GM21367 (cell line): Measurements from ENCODE around the gene TBXA2R.
"Not testable (repeated sequence)": the region's sequence is repeated elsewhere in the genome, so short reads cannot be mapped to it uniquely, and the experiment has no call there.

Experiments used
- ATAC-seq: cut with Tn5 transposase; IDR thresholded peaks from one replicate; pipeline ENCODE4 v1.9.1; 2021; ENCODE audit not compliant: unreplicated experiment

The TBXA2R gene

DNA sequence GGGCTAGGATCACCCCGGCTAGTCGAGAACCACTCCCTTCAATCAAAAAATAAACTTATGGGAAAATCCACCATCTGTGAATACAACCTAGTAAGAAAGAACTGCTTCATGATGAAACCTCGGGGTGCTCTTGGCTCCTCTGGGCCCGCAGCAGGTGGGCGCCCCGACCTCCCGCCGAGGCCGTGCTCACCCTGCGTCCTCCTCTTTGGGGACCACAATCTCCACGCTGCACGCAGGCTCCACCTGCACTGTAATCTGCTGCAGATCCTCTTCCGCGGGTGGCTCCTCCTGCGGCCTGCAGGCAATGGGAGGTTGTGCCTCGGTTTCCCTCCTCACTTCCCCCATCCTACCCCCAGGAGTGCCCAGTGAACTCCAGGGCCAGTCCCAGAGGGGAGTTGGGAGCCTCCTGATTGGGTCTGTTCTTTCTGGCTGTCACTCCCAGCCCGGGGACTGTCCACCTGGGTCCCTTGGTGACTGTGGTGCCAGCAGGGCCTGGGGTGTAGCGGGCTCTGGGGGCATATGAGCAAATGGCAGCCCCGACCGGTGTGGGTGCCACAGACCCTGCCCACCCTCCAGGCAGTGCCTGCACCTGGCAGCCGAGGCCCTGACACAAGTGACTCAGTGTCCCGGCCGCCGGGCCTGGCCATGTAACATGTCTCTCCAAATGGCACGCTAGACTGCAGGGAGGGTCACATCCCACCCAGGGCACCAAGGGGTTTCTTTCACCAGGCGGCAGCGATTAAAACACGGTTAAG is 35.0 kb upstream of the TBXA2R start:
- no peak for ATAC-seq

DNA sequence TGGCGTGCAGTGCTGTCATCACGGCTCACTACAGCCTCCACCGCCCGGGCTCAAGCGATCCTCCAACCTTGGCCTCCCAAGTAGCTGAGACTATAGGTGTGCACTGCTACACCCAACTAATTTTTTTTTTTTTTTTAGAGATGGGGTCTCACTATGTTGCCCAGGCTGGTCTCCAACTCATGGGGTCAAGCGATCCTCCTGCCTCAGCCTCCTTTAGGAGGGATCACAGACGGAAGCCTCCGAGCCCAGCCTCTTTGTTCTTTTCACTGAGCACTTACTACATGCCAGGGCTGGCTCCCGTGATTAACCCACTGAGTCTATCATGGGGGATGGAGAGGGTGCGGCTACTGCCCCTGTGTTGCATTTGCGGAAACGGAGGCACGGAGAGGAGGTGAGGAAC is 32.8 kb upstream of the TBXA2R start:
- no peak for ATAC-seq

DNA sequence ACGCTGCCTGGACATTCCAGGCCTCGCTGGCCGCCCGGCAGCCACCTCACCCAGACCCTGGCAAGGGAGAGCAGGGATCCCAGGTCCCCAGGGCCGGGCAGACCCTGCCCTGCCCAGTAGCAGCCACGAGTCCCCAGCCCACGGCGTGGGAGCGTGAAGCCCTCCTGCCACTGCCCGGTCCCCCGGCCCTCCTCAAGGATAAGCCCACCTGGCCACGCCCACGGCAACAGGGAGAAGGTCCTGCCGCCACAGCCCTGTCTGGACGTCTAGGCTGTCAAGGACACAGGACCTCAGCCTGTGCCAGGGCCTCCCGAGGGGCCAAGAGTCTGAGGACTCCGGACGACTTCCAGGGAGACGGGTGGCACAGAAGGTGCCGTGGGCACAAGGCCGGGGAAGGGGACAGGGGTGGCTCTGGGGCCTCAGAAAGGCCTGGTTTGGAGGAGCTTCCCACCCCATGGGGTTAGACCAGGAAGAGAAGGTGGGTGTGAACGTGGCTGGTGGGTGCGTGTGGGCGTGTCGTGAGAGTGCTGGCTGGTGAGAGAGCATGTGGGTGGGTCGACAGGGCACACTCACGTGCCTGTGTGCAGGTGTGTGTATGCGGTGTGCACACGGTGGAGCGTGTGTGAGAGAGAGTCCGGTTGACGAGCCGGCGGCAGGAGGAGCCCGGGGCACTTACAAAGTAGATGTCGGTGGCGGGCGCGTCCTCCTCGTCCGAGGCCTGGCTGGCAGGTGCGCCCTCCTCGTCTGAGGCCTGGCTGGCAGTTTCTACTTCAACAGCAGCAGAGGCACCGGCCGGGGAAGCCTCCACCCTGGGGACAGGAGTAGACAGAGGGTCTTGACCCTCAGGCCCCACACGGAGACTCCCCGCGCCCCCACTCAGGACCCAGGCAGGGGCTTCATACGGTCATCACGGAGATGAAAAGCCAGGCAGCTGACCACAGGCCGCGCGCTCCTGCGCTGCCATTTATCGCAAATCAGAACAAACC is 31.8 kb upstream of the TBXA2R start:
- ATAC-seq, result no peak

DNA sequence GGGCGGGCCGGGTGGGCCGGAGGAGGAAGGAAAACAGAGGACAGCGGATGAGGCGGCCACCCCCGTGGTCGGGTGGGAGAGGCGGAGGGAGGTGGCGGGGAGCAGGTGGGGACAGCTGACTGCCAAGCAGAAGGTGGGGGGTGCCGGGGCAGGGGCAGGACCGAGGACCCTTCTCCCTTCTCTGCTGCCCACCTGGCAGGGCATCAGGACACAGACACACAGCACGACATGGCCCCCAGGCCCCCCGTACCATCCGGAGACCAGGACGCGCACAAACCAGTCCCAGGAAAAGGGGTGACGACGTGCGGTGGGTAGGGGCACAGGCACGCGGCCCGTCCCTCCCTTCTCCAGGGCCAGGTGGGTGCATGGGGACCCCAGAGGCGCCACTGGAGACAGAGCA is 30.9 kb upstream of the TBXA2R start:
- no peak for ATAC-seq

DNA sequence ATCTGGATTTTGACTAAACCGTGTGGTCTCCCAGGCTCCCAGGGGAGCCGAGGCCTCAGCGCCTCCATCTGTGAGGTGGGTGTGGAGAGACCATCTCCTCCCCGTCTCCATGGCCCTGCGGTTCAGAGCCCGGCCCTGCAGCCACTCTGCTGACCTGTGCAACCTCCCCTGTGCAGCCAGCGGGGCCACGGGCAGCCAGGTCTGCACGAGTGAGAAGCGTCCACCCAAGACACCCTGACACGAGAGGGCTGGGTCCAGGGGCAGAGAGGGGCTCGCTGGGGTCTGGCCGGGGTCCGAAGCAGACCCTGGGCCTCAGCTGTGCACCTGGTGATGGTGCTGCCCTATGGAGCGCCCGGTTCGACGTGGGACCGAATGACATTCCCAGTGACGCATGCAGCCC is 30.3 kb upstream of the TBXA2R start:
- no peak for ATAC-seq

DNA sequence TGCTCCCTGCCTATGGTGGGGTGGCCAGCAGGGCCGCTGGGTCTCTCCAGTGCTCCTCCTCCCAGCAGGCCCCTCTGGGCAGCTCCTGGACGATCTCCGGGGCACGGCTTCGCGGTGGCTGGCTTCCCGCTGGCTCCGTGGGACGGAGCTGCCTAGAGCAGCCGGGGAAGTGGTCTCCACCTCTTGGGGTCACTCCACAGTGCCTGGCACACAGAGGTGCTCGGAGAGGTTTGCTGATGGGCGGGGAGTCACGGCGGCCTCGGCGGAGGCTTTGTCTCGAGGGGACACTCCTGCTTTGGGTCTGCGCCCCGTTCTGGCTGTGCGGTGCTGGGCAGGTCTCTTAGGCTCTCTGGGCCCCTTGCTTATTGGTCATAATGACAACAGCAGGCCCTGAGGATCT is 29.8 kb upstream of the TBXA2R start:
- ATAC-seq, result no peak

DNA sequence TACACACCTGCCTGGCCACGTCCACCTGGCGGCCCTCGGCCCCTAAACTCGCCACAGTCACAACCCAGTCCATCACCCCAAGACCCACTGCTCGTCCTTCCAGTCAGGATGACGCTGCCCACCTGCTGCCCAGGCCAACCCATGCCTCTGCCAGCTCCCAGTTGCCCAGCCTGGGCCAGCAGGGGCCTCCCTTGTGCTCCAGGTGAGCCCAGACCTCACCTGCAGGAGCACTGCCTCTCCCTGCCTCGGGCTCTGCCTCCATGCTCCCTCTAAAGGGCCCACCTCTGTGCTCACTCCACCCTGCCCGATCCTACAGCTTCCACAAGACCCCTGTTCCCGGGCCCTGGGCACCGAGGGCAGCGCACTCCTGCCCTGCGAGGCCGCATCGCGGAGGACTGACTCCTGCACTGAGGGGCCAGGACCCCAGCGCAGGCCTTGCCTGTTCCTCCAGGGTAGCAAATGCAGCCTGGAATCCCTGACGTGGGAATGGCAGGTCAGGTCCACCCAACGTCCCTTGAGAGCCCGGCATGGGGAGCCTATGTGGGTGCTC is 27.9 kb upstream of the TBXA2R start:
- no peak for ATAC-seq

DNA sequence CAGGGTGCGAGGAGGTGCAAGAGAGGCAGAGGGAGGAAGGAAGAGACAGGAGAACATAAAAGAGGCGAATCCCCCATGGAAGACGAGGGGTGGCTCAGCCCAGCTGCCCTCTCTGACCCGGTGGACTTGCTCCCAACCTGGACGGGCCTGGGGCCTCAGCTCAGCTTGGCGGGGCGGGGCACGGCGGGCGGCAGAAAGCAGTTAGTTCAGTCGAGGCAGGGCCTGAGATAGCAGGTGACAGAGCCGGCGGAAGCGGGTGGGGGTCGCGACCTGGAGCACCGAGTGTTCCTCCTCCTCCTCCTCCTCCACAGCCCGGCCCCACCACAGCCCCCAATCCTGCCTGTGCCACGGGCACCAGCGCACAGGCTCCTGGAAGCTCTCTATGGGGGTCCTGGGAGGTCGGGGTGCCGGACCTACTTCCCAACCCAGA is 26.9 kb upstream of the TBXA2R start:
- ATAC-seq, result no peak

DNA sequence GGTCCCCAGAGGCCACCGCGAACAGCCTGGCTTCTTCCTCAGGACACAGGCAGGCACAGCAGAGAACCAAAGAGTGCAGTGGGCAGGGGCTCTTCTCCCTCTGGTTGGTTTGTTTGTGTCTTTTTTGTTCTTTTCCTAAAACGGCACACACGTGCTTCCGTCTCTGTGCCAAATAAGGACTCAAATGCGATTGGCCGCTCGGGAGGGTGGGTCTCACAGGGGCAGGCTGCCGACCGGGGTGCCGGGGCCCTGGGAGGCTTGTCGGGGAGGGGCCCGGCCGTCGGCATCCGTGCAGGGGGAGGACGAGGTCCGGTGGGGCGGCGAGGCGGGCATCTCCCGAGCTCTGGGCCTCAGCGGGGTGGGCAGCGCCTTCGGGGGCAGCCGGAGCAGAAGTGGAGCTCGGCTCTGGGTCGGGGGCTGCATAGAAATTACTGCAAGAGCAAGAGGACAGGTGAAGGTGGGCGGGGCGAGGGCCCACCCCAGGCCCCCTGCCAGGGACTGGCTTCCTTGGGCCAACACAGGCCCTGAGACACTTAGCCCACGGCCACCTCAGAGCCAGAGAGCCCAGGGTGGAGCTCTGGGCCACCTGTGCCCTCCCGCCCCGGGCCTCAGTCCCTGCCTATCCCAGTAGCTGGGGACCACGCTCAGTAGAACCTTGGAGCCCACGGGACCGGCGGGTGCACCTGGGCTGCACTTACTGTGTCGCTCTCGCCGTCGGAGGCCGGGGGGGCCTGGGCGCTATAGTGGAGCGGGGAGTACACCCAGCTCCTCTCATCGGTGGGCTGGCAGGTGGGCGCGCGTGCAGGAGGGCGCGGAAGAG is 26.3 kb upstream of the TBXA2R start:
- ATAC-seq, result no peak

DNA sequence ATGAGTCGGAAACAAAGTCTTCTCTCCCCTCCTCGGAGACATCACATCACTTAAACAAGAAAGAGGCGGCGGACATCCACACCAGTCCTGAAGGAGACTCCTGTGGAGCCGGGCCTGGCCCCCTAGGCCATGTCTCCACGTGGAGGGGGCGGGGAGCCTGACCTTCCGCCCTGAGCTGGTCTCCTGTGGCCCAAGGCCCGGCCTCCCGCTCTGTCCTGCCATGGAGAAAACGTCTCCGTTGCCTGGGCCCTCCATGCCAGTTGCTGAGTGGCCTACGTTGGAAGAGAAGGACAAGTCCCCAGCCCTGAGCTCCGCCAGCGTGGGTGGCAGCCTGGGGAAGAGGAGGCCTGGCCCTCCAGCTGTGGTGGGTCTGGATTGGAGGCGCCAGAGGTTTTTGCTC is 25.4 kb upstream of the TBXA2R start:
- ATAC-seq, result no peak

DNA sequence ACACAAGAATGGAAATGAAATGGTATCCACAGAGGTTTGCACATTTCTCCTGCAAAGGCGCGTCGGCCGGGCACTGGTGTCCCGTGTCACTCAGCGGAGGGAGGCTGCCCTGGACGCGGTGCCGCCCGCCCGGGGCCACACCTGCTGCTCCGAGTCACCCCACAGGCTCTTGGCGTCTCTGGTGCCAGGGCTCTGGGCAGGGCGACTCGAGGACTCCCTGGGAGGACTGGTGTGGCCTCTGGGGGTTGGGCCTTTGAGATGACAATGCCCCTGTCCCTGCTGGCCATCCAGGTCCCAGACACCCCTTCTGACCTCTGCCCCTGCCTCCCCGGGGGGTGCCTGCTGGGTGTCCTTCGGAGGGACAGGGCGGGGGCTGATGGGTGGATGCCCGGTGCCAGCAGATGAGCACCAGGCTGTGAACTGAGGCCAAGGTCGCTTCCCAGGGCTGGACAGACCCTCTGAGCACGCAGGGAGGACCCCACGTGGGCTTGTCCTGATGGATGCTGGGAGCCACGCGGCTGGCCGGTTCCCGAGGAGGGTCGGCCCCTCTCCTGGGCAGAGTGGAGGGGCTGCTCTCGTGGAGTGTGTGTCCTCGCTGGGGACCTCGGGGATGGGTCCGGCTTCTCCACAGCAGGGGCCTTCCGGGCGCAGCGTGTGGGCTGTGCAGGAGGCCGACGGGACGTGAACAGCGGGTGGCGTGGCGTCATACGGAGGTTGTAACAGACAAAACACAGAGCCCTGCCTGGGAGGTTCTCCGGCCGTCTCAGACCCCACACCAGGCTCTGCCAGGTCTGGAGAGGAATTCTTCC is 24.6 kb upstream of the TBXA2R start:
- ATAC-seq, result no peak

DNA sequence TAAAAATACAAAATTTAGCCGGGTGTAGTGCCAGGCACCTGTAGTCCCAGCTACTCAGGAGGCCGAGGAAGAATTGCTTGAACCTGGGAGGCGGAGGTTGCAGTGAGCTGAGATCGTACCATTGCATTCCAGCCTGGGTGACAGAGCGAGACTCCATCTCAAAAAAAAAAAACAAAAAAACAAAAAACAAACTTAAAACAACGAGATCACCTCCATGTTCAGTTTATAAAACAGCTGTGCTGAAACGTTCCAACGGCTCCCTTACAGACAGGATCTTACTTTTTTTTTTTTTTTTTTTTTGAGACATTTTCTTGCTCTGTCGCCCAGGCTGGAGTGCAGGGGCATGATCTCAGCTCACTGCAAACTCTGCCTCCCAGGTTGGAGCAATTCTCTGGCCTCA is 22.1 kb upstream of the TBXA2R start:
- ATAC-seq, result not testable (repeated sequence)

DNA sequence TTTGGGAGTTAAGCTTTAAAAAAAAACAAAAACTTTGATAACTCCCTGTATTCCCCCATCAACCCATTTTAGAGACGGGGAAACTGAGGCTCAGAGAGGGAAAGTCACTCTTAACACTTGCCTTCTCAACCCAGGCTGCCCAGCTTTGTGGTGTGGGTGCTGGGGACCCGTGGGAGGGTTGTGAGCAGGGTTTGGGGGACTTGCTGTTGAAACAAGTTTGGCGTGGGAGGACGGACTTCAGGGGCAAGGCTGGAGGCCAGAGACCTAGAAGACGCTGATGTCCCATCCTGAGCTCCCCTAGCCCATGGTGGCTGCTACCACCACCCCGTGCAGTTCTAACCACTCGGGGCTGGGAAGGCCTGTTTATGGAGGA is 20.7 kb upstream of the TBXA2R start:
- no peak for ATAC-seq

DNA sequence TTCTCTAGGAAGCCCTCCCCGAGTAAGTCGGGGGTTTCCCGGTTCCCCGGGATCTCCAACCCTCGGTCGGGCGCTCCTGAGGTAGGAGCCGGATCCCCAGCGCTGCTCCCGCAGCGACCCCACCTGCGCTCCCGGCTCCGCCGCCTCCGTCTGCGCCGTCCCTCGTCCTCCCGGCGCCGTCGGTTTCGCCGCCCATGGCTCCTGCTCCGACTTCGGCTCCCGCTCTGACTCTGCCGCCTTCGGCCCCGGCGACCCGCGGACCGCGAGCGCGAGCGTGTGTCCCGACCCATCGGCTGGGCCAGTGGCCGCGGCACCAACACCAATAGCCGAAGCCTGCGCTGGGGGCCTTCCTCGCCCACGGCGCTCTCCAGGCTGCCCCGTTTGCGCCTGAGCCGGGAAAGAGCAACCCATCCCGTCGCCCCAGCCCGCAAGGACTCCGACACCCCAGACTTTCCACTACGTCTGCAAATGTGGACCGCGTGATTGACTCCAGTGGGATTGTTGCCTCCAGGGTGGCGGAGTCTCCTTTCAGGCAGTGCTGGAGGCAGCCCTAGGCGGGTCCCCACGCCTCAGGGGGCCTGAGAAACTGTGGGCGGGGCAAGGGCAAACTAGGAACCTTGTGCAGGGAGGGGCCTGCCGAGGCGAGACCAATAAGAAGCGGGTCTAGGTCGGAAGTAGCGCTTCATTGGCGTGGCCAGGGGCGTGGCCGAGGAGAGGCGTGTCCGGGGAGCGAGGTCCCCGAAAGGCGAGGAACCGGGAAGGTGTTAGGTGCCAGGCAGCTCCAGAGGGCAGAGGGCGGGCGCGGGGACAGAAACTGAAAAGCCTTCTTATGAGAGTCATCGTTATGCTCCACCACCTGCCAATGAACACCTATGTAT is 20.0 kb upstream of the TBXA2R start, which contains the start of gene CACTIN:
Gene CACTIN (minus strand): TSS at position 318 of the 878 bp plus-strand sequence. CDS start 28 bp downstream, at position 290.
- ATAC-seq, result peak; percentile 64

DNA sequence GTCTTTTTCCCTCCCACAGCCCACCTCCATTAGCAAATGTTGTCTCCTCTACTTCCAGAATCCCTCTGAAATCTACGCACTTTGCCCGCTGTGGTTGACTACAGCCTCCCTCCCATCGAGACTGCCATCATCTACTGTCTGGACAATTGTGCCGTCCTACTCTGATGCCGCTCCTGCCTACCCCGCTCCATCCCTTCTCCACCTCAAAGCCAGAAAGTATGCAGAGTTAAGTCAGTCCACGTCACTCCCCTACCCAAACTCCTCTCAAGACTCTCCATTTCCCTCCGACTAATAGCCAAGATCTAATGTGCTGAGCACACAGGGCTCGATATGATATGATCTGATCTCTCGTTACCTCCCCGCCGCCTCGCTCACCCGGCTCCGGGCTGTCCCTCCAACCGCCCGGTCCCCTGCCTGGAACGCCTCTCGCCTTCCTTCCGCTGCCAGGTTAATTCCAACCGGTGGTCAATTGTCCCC is 19.4 kb upstream of the TBXA2R start:
- peak; percentile 9 for ATAC-seq

DNA sequence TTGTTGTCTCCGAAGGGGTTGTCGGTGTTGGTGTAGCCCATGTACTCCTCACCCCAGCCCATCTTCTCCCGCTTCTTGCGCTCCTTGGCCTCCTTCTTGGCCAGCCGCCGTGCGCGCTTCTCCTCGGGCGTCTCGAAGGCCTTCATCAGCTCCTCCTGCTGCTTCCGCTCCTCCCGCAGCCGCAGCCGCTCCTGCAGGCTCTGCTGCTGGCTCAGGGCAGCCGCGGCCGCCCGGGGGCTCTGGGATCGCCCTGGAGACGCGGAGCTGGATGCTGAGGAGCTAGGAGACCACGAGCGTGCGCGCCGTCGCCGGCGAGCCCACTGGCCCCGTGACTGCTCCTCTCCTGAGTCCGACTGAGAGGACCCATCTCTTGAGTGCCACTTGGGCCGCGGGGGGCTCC is 17.0 kb upstream of the TBXA2R start:
- ATAC-seq, result no peak

DNA sequence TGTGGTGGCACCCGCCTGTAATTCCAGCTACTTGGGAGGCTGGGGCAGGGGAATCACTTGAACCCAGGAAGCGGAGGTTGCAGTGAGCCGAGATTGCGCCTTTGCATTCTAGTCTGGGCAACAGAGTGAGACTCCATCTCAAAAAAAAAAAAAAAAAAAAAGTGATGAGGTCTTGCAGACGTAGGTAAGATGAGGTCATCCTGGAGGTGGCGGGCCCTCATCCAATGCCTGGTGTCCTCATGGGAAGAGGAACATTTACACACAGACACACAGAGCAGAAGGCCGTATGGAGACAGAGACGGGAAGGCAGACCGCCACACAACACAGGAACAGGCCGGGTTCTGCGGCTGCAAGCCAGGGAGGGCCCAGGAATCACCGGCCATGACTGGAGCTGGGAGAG is 15.5 kb upstream of the TBXA2R start:
- ATAC-seq, result no peak

DNA sequence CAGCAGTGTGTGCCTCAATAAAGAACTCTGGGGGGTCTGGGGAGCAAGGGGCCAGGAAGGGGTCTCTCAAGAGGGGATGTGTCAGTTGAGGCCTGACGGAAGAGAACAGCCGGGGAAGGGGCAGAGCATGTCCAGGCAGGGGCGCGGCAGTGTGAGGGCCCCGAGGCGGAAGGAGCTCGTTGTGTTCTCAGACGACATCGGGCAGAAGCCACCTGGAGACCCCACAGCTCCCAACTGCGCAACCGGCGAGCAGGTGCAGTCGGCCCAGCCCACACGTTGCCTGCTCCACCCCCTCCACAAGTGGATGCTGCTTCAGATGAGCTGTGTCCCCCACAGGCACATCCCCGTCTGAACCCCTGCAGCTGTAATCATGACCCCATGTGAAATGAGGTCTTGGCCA is 15.0 kb upstream of the TBXA2R start:
- no peak for ATAC-seq
